SHP77 (cell line): ENCODE results near the gene WNK1.
"Not testable (repeated sequence)": the region's sequence is repeated elsewhere in the genome, so short reads cannot be mapped to it uniquely, and the experiment has no call there.

Source experiments
- DNase-seq, 2 experiments: peaks; one replicate each; lab custom pipeline; 2025; lab: John Stamatoyannopoulos, UW

WNK1 gene

GRCh38 chr12:751999-752694 is at the start of gene WNK1:
Gene WNK1, plus strand, starts transcription at chr12:752579. Its CDS starts 987 bp downstream, at chr12:753566.
- peak; percentile 81 to 91 for DNase-seq

GRCh38 chr12:704516-705242 is 47.7 kb upstream of the WNK1 start:
- no peak for DNase-seq

GRCh38 chr12:708084-708483 is 44.3 kb upstream of the WNK1 start:
- not testable (repeated sequence) for DNase-seq

- no peak for DNase-seq
These were observed 42.8 kb upstream of the WNK1 start for GRCh38 chr12:709455-710020.

GRCh38 chr12:712172-712863 is 40.1 kb upstream of the WNK1 start:
- no peak for DNase-seq

- DNase-seq, result no peak
These were observed 39.0 kb upstream of the WNK1 start for GRCh38 chr12:713281-713875.

- DNase-seq, result no peak
These were observed 35.9 kb upstream of the WNK1 start for GRCh38 chr12:716506-716905.

- no peak for DNase-seq
These were observed 33.6 kb upstream of the WNK1 start for GRCh38 chr12:718756-719102.

- no peak for DNase-seq
These were observed 32.0 kb upstream of the WNK1 start for GRCh38 chr12:720231-720941.

GRCh38 chr12:724194-724855 is 28.1 kb upstream of the WNK1 start:
- DNase-seq, result no peak

- no peak for DNase-seq
These were observed 27.3 kb upstream of the WNK1 start for GRCh38 chr12:725076-725475.

- DNase-seq, result no peak
These were observed 25.9 kb upstream of the WNK1 start for GRCh38 chr12:726281-727140.

- DNase-seq, result no peak
These were observed 25.1 kb upstream of the WNK1 start for GRCh38 chr12:727321-727720.

GRCh38 chr12:728781-729180 is 23.6 kb upstream of the WNK1 start:
- no peak for DNase-seq

- no peak for DNase-seq
These were observed 23.2 kb upstream of the WNK1 start for GRCh38 chr12:729221-729620.

GRCh38 chr12:730550-730949 is 21.8 kb upstream of the WNK1 start:
- no peak for DNase-seq

GRCh38 chr12:737122-737739 is 15.1 kb upstream of the WNK1 start:
- DNase-seq, result no peak

- DNase-seq, result no peak
These were observed 13.7 kb upstream of the WNK1 start for GRCh38 chr12:738712-739111.

GRCh38 chr12:739349-739748 is 13.0 kb upstream of the WNK1 start:
- no peak for DNase-seq

GRCh38 chr12:740921-741320 is 11.5 kb upstream of the WNK1 start:
- no peak for DNase-seq
